ENCODE results near the gene CORO2B. TPM values are rescaled to one million over a fixed set of nuclear protein-coding genes. Genes with fewer than 3 reads are reported as not detected.

Gene CORO2B
- total RNA-seq, 1 donor from 2014 or later = 19.2 TPM

- FAIRE-seq (no peak), DNase-seq (ENCODE audit: low spot score in 2 of 2) (no peak)
Observed at GRCh38 chr15:68709876-68710275, 131.1 kb downstream of the CORO2B start.

DNA sequence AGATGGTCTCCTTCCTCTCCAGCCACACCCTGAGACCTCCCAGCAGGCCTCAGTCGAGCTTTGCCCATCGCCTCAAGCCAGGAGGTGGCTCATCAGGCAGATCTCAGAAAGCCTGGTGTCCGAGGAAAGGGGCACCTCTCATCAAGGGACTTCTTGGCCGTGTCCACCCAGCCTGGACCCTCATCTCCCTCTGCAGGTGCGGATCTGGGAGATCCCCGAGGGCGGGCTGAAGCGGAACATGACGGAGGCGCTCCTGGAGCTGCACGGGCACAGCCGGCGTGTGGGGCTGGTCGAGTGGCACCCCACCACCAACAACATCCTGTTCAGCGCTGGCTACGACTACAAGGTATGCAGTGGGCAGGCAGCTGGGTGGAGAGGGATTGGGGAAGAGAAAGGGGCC, 131.7 kb downstream of the CORO2B start:
- no peak for FAIRE-seq
- no peak for DNase-seq (ENCODE audit: low spot score in 2 of 2)

GRCh38 chr15:68711406-68711805, 132.6 kb downstream of the CORO2B start:
- DNase-seq (ENCODE audit: low spot score in 2 of 2) (no peak), FAIRE-seq (no peak)

GRCh38 chr15:68712886-68713285, 134.1 kb downstream of the CORO2B start:
- no peak for DNase-seq (ENCODE audit: low spot score in 2 of 2)
- no peak for FAIRE-seq

GRCh38 chr15:68713874-68714273, 135.1 kb downstream of the CORO2B start:
- no peak for DNase-seq (ENCODE audit: low spot score in 2 of 2)
- no peak for FAIRE-seq

DNA sequence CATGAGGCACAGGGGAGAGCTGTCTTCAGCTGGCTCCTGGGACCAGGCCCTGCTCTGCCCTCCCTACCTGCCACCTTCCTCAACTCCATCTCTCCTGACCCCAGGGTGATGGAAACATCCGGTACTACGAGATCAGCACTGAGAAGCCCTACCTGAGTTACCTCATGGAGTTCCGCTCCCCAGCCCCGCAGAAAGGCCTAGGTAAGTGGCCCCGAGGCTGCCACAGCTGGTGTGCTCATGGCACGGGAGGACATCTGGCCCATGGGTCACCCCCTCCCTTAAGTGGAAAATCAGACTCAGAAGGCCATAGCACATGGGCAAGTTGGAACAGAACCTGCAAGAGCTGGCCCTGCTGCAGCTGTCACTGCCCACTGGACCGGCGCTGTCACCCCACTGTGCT, 136.3 kb downstream of the CORO2B start:
- DNase-seq (ENCODE audit: low spot score in 2 of 2) (no peak), FAIRE-seq (no peak)

- FAIRE-seq (no peak), DNase-seq (ENCODE audit: low spot score in 2 of 2) (no peak)
Observed at GRCh38 chr15:68717951-68718350, 139.2 kb downstream of the CORO2B start.

DNA sequence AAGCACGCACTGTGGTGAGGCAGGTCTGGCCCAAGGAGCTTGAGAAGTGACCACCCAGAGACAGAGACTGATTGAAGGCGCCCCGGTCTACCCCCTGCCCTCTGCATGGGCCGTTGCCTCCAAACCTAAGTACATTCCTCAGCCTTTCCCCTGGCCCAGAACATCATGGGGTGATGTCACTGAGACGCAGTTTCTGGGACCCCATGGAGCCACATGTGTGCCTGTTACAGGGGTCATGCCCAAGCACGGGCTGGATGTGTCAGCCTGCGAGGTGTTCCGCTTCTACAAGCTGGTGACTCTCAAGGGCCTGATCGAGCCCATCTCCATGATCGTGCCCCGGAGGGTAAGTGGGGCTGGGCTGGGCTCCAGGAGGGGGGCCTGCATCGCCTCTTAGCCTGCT, 139.7 kb downstream of the CORO2B start:
- DNase-seq (ENCODE audit: low spot score in 2 of 2) (no peak), FAIRE-seq (no peak)

GRCh38 chr15:68719051-68719450, 140.3 kb downstream of the CORO2B start:
- DNase-seq (ENCODE audit: low spot score in 2 of 2) (no peak), FAIRE-seq (no peak)

DNA sequence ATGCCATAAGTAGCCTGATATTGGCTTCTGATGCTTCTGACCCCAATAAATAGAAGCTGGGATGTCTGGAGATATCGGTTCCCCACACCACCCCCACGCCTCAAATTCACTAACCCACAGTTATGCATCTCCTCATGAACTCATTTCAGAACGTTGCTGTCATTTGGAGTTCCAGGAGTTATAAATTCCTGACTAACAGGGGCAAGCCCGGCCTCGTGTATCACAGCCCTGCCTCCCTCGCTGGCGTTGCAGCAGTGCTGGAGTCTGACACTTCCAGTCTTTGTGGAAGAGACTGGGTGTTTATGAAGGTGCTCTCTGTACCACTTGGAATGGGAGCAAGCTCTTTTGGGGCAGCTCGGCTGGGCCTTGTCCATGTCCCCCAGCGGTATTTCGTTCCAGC, 140.9 kb downstream of the CORO2B start:
- FAIRE-seq (no peak), DNase-seq (ENCODE audit: low spot score in 2 of 2) (no peak)

DNA sequence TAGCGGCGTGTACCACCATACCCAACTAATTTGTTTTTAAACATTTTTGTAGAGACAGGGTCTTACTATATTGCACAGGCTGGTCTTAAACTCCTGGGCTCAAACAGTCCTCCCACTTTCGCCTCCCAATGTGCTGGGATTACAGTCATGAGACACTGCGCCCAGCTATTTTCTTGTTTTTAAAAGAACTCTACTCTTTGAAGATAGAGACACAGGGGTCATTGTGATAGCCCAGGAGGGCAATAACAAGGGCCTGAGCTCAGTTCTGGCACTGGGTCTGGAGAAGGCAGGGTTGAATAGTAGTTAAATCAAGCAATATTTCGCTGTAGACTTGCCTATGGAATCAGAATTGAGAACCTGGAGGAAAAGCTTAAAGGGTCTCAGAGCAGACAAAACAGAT, 143.1 kb downstream of the CORO2B start:
- DNase-seq (ENCODE audit: low spot score in 2 of 2) (no peak), FAIRE-seq (no peak)

GRCh38 chr15:68725736-68726135, 146.9 kb downstream of the CORO2B start:
- no peak for FAIRE-seq
- no peak for DNase-seq (ENCODE audit: low spot score in 2 of 2)

DNA sequence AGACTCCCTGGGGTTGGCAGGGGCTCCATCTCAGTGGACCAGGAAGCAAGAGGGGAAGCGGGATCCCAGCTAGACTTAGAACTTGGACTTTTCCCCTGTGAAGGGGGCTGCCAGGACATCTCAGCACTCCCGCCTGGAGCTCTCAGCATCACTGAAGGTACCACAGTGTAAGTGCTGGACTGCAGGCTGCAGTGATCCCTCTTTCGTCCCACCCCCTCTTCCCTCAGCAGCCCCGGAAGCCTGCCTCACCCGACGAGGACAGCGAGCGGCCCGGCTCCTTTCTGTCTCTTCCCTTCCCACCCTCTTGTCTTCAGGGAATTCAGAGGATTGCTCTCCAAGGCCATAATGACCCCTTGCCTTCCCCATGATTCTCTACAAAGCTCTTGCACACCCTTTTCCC, 147.5 kb downstream of the CORO2B start:
- FAIRE-seq (no peak), DNase-seq (ENCODE audit: low spot score in 2 of 2) (no peak)

DNA sequence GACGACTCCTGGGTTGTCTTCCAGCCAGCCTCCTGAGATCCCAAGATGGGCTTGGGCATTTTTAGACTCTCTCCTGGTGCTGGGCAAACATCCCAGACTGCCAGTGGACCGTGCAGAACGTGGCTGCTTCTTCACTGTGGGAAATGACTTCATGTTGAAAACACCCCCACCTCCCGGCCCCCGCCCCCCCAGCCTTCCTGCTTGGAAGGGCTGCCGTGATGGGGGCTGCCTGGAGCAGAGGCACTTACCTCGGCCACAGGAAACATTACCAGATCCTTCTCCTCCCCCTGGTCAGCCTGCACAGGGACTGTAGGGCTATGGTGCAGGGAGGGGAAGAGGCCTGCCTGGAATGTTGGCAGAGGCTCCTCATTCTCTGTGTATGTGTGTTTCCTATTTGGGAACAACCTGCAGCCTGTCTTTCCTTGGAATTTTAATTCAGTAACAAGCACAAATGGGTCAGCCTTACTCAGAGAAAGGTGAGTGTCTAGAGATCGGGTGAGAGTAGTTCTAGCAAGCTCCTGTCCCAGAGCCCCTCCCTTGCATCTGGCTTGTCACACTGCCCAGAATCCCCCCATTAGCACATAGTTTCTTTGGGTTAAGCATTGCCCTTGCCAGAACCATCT, 151.1 kb downstream of the CORO2B start:
- DNase-seq (ENCODE audit: low spot score in 2 of 2) = no peak
- no peak for FAIRE-seq

- DNase-seq (ENCODE audit: low spot score in 2 of 2) (peak in 1 of 2 donors; percentile 53), FAIRE-seq (no peak)
Observed at GRCh38 chr15:68730471-68730919, 151.7 kb downstream of the CORO2B start.

GRCh38 chr15:68730976-68731897, 152.4 kb downstream of the CORO2B start:
- DNase-seq (ENCODE audit: low spot score in 2 of 2) = no peak
- no peak for FAIRE-seq

DNA sequence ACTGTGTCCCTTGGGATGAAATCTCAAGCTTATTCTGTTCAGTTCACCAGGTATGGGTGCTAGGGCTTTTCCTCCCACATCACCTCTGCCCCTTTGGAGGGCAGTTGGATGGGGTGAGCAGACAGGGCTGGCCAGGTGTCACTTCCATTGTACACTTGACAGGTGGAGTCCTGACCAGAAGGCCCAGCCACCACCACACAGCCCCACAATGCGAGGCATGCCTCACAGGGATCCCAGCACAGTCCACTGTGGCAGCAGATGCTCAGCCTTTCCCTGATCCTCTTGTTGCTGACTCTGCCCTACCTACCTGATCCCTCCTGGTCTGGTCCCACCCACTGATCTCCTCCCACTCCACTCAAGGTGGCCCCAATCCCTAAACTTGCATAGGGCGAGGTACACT, 153.7 kb downstream of the CORO2B start:
- DNase-seq (ENCODE audit: low spot score in 2 of 2) = no peak
- FAIRE-seq = no peak

DNA sequence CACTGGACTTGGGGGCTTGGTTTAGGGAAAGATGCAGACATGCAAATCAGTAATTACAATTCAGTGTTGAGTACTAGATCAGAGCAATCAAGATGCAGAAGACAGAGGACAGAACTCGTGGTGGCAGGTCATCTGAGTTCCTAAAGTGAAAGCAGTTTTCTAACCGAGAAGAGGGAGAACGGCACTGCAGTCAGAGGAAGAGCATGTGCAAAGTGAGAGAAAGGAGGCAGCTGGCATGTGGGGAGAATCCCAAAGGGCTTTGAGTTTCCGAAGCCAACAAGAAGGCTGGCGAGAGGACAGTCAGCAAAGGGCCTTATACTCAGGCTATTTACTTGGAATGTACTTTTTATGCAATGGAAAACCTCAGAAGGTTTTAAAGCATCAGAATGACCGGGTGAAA, 154.9 kb downstream of the CORO2B start:
- DNase-seq (ENCODE audit: low spot score in 2 of 2) (no peak), FAIRE-seq (no peak)

GRCh38 chr15:68734352-68734751, 155.6 kb downstream of the CORO2B start:
- FAIRE-seq (no peak), DNase-seq (ENCODE audit: low spot score in 2 of 2) (no peak)

- DNase-seq (ENCODE audit: low spot score in 2 of 2) = no peak
- no peak for FAIRE-seq
Observed at GRCh38 chr15:68734881-68735280, 156.1 kb downstream of the CORO2B start.

- FAIRE-seq (no peak), DNase-seq (ENCODE audit: low spot score in 2 of 2) (no peak)
Observed at GRCh38 chr15:68735610-68736009, 156.8 kb downstream of the CORO2B start.

Data from frontal cortex (tissue), 4 donors.